ENCODE results near the gene RHOA.

DNA sequence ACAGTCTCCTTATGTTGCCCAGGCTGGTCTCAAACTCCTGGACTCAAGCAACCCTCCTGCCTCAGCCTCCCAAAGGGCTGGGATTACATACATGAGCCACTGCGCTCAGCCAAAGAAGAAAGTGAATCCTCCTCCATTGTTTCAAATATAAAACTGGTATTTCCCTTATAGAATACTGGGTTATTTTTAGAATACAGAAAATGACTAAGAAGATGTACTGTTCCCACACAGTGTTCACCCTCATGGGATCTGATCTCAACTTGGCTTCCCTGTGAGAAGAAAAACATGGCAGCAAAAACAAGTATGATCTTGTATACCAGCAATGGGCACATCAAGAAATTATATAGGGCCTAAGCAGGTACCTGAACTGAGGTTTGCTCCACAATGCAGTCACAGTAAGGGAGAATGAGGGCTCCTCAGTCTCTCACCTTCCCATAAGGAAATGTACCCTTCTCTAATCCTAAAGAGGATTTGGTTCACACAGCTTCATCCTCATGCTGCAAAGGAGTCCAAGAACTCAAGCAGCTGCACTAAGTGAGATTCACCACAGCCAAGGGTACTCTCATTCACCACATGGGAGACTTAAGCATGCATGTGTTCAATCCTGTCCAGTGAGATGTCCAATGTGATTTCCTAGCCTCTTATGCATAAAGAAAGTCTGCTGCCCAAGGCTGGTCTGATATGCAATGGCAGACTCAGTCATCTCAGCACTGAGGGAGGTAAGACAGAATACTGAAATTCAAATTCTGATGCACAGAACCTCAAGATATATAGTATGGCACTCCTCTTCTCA is 97.7 kb downstream of the RHOA start:
- no peak for TF ChIP-seq EGR2 (tag by site-specific recombination; IDR thresholded peaks at IDR 0.05; ENCODE audit: low read depth)
- TF ChIP-seq ZNF600 (tag by site-specific recombination; IDR thresholded peaks at IDR 0.05), result no peak
- no peak for TF ChIP-seq ZNF561 (tag by site-specific recombination; IDR thresholded peaks at IDR 0.05; ENCODE audit: borderline replicate concordance)
- TF ChIP-seq CTCF (tag by site-specific recombination; IDR thresholded peaks at IDR 0.05), result no peak
- TF ChIP-seq ZNF121 (tag by site-specific recombination; IDR thresholded peaks at IDR 0.05), result no peak
- TF ChIP-seq ZBTB7A (tag by site-specific recombination; IDR thresholded peaks at IDR 0.05; ENCODE audit: low read depth), result no peak

Data from HEK293 (cell line).